ENCODE results near the gene ZNF407. TPM values are rescaled to one million over a fixed set of nuclear protein-coding genes. Genes with fewer than 3 reads are reported as not detected.

The ZNF407 gene
- total RNA-seq, 1 experiment from 2014 or later: 7.6 TPM

- TF ChIP-seq ZNF274 (IDR thresholded peaks at IDR 0.05; ENCODE audit: low read depth, low read length) (no peak), ZBTB33 (IDR thresholded peaks at IDR 0.05; ENCODE audit: extremely low read depth, insufficient replicate concordance, low read length) (no peak), CEBPB (IDR thresholded peaks at IDR 0.05; ENCODE audit: low read depth) (no peak), CBX3 (IDR thresholded peaks at IDR 0.05; ENCODE audit: low read depth) (no peak), YY1 (IDR thresholded peaks at IDR 0.05; ENCODE audit: extremely low read depth, insufficient replicate concordance, low read depth, low read length) (no peak), POLR2AphosphoS5 (IDR thresholded peaks at IDR 0.05; ENCODE audit: low read depth, low read length) (no peak), EZH2phosphoT487 (IDR thresholded peaks at IDR 0.05; ENCODE audit: borderline replicate concordance) (no peak), SIN3A (IDR thresholded peaks at IDR 0.05; ENCODE audit: low read depth) (no peak), TCF7L2 (IDR thresholded peaks at IDR 0.05; ENCODE audit: borderline replicate concordance, extremely low read depth, insufficient read depth, insufficient read length) (no peak), EZH2 (IDR thresholded peaks at IDR 0.05) (no peak), ELF1 (IDR thresholded peaks at IDR 0.05; ENCODE audit: borderline replicate concordance, low read depth) (no peak), CTCF (IDR thresholded peaks at IDR 0.05 in 2 of 3, conservative IDR thresholded peaks at IDR 0.05 in 1 of 3; ENCODE audit: borderline replicate concordance in 1 of 3, insufficient read depth in 1 of 3, low read depth in 2 of 3, low read length in 2 of 3) (no peak), MAX (IDR thresholded peaks at IDR 0.05) (no peak), REST (IDR thresholded peaks at IDR 0.05; ENCODE audit: low read depth) (no peak), SRF (IDR thresholded peaks at IDR 0.05; ENCODE audit: low read depth) (no peak), SP1 (IDR thresholded peaks at IDR 0.05; ENCODE audit: low read depth) (no peak)
- Histone ChIP-seq H3K4me2 (ENCODE audit: low read length) (no peak overlapping the region), H3K79me2 (ENCODE audit: insufficient read depth, low read length) (0 out of 2 replicates have a peak, but pooled peaks cover 4% of the 10 kb centered on the region), H3K9me3 (ENCODE audit: control insufficient read depth in 1 of 2, insufficient read depth in 1 of 2, low read depth in 1 of 2, low read length in 2 of 2) (no peaks in the 10 kb centered on the region), H4K20me1 (ENCODE audit: insufficient read depth) (no peaks in the 10 kb centered on the region), H3K27ac (ENCODE audit: low read depth, low read length) (no peak overlapping the region), H3K9me2 (ENCODE audit: insufficient read depth) (no peaks in the 10 kb centered on the region), H3K4me3 (replicated peaks in 1 of 2; ENCODE audit: low read depth in 1 of 2, low read length in 2 of 2) (no peak overlapping the region), H3K27me3 (ENCODE audit: insufficient read depth, low read length) (no peaks in the 10 kb centered on the region), H3K36me3 (ENCODE audit: control insufficient read depth in 1 of 2, insufficient read depth in 2 of 2, low read length in 2 of 2) (no peaks in the 10 kb centered on the region), H3K9ac (ENCODE audit: low read length) (no peak overlapping the region), H2AFZ (ENCODE audit: low read depth, low read length, poor library complexity, severe bottlenecking) (no peak overlapping the region), H3K4me1 (ENCODE audit: control insufficient read depth in 1 of 2, insufficient read depth in 2 of 2, low read length in 2 of 2) (no peaks in the 10 kb centered on the region)
- CTCF ChIA-PET: no interaction called here
- RAD21 ChIA-PET (ENCODE audit: low non-redundant PET in 1 of 2, low total read pairs in 2 of 2, uncharacterized antibody in 2 of 2, unreplicated experiment in 2 of 2): no interaction called here
- no peak for DNase-seq (ENCODE audit: low read depth, low spot score)
- no TSS peak for BruUV-seq (replicated peaks)
- ATAC-seq: no peak
- intact Hi-C loops (cut with micrococcal nuclease): loop anchor here (10.0 kb wide), 1 partner anchor 1099 kb away; no protein-coding TSS in a partner anchor
- POLR2A ChIA-PET: no interaction called here
Measured at GRCh38 chr18:74626049-74626874, 28.6 kb downstream of the ZNF407 start.
